ENCODE results near the gene UBE2V1.

The UBE2V1 gene

GRCh38 chr20:50042370-50043313, 70.3 kb downstream of the UBE2V1 start:
- POLR2A ChIA-PET, result no interaction called here
- CTCF ChIA-PET, result no interaction called here
- no peak for DNase-seq (ENCODE audit: extremely low spot score)
- TF ChIP-seq SP1 (IDR thresholded peaks at IDR 0.05) (no peak), LEF1 (IDR thresholded peaks at IDR 0.05; ENCODE audit: borderline replicate concordance) (no peak), SUZ12 (IDR thresholded peaks at IDR 0.05) (no peak), FOXA1 (IDR thresholded peaks at IDR 0.05) (no peak), L3MBTL2 (conservative IDR thresholded peaks at IDR 0.05) (no peak)

DNA sequence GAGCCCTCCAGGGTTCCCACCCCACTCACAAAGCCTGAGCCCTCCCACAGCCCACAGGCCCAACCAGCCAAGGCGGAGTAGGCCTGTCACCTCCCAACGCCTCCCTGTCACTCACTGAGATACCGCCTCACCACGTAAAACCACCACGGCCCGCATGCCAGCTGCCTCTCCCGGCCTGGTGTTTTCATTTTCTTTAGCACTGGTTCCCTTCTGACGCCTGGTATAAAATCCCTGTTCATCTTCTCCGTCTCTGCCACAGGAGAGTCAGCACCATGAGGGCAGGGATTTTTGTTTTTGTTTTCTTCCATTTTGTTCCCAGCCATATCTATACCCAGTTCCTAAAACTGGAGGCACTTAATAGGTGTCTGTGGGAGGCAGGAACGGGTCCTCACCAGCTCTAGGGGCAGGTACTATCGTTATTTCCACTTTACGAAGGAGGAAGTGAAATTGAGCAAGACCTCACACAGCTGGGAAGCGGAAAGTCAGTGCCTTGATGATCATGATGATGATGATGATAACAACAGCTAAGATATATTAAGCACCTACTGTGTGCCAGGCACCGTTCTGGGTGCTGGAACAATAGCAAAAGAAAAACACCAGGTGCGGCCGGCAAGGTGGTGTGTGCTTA, 71.6 kb downstream of the UBE2V1 start:
- POLR2A ChIA-PET, result no interaction called here
- DNase-seq (ENCODE audit: extremely low spot score), result no peak
- CTCF ChIA-PET, result interaction anchor here (1.0 kb wide), 1 partner anchor 30 kb away, joined by 3 read pairs; no protein-coding TSS in a partner anchor
- TF ChIP-seq PKNOX1 (IDR thresholded peaks at IDR 0.05), result peak; percentile 65
- no peak for TF ChIP-seq CTBP1 (IDR thresholded peaks at IDR 0.05; ENCODE audit: borderline replicate concordance)

DNA sequence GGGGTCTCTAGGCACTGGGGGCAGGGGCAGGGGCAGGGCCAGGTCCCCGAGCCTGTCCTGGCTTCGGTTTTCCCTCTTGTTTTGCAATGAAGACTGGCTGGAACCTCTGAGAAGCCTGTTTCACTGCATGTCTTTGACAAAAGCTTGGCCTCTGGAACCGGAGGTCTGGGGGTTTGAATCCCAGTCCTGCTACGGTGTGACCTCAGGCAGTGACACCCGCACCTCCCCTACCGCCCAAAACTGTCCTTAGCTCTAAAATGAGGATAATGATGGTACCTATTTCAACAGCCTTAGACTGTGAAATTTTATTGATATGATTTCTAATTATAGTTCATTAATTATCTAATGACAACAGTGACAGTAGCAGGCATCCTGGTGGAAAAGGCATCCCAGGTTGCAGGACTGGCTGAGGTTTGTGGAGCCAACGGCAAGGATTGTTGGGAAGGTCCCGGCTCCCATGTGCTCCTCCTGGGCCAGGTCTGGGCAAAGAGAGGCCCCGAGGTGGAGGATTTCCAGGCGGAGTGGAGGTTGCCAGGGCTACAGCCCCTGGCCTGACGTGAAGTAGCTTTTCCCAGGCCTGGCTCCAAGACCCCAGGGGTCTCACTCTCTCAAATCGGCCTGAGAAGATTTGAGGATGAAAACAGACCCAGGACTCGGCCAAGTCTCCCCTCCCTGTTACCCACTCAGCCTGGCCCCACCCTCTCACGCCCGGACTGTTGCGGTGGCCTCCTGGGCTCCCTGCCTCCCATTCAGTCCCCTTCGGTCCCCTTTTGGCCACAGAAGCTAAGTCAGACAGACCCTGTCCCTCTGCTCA, 72.3 kb downstream of the UBE2V1 start:
- CTCF ChIA-PET, result interaction anchor here (1.0 kb wide), 1 partner anchor 30 kb away, joined by 3 read pairs; no protein-coding TSS in a partner anchor
- DNase-seq (ENCODE audit: extremely low spot score), result no peak
- TF ChIP-seq CTBP1 (IDR thresholded peaks at IDR 0.05; ENCODE audit: borderline replicate concordance) (no peak), ELF4 (IDR thresholded peaks at IDR 0.05) (no peak), PKNOX1 (IDR thresholded peaks at IDR 0.05) (no peak), TARDBP (IDR thresholded peaks at IDR 0.05) (no peak), ARNT (IDR thresholded peaks at IDR 0.05) (no peak), FOXM1 (IDR thresholded peaks at IDR 0.05; ENCODE audit: borderline replicate concordance) (no peak), FOXK2 (IDR thresholded peaks at IDR 0.05) (no peak), NFRKB (IDR thresholded peaks at IDR 0.05) (no peak), SUZ12 (IDR thresholded peaks at IDR 0.05) (no peak), ZNF384 (IDR thresholded peaks at IDR 0.05) (no peak), SP1 (IDR thresholded peaks at IDR 0.05) (no peak), L3MBTL2 (conservative IDR thresholded peaks at IDR 0.05) (no peak), HDGF (IDR thresholded peaks at IDR 0.05; ENCODE audit: borderline replicate concordance) (no peak), BHLHE40 (IDR thresholded peaks at IDR 0.05; ENCODE audit: borderline replicate concordance) (no peak), FOXA1 (IDR thresholded peaks at IDR 0.05) (no peak), LEF1 (IDR thresholded peaks at IDR 0.05; ENCODE audit: borderline replicate concordance) (no peak)
- POLR2A ChIA-PET, result no interaction called here

DNA sequence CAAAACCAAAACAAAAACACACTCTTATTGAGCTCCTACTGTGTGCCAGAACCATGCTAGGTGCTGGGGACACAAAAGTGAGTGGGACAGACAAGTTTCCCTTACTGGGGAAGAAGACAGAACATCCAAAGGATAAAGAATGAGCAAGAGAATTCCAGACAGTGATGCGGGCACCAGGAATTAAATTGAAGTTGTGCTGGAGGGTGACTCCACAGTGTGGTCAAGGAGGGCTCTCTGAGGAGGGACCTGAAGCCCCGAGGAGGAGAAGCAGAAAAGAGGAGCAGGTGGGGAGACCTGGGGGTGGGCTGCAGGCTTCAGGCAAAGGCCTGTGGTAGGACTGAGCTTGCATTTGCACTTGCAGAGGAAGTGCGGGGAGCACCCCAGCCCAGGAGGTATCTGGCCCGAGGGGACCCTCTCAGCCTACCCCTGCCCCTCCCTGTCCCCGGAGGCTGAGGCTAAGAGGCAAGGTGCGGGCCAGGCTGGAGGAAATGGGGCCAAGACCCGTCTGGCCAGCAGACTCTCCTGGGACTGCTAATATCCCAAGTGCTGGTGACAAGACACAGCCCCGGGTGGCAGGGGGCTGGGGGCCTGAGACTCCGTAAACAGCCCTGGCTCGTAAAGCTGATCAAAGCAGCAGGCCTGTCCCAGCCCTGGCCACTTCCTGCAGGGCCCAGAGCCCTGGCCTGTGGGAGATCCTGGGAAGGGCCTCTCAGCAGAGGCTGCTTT, 73.1 kb downstream of the UBE2V1 start:
- ChIA-PET POLR2A (no interaction called here), CTCF (interaction anchor here (1.0 kb wide), 1 partner anchor 31 kb away, joined by 3 read pairs; no protein-coding TSS in a partner anchor)
- DNase-seq (ENCODE audit: extremely low spot score), result no peak
- TF ChIP-seq BHLHE40 (IDR thresholded peaks at IDR 0.05; ENCODE audit: borderline replicate concordance) (no peak), NFRKB (IDR thresholded peaks at IDR 0.05) (no peak), L3MBTL2 (conservative IDR thresholded peaks at IDR 0.05) (no peak), PKNOX1 (IDR thresholded peaks at IDR 0.05) (no peak), CTBP1 (IDR thresholded peaks at IDR 0.05; ENCODE audit: borderline replicate concordance) (no peak), ZNF384 (IDR thresholded peaks at IDR 0.05) (no peak)

GRCh38 chr20:50038574-50038991, 74.4 kb downstream of the UBE2V1 start:
- DNase-seq (ENCODE audit: extremely low spot score), result no peak
- TF ChIP-seq L3MBTL2 (conservative IDR thresholded peaks at IDR 0.05), result no peak
- TF ChIP-seq PKNOX1 (IDR thresholded peaks at IDR 0.05), result no peak
- no peak for TF ChIP-seq TARDBP (IDR thresholded peaks at IDR 0.05)
- no peak for TF ChIP-seq LEF1 (IDR thresholded peaks at IDR 0.05; ENCODE audit: borderline replicate concordance)
- TF ChIP-seq NFRKB (IDR thresholded peaks at IDR 0.05), result no peak
- no peak for TF ChIP-seq BHLHE40 (IDR thresholded peaks at IDR 0.05; ENCODE audit: borderline replicate concordance)
- TF ChIP-seq FOXK2 (IDR thresholded peaks at IDR 0.05), result no peak
- TF ChIP-seq HDGF (IDR thresholded peaks at IDR 0.05; ENCODE audit: borderline replicate concordance), result no peak
- ChIA-PET CTCF (no interaction called here), POLR2A (no interaction called here)
